Esophagus muscularis mucosa (tissue), 4 donors: ENCODE data around the gene ARL6IP4. TPM values are rescaled to one million over a fixed set of nuclear protein-coding genes. Genes with fewer than 3 reads are reported as not detected.

Source experiments
- DNase-seq: peaks from one replicate; pipeline ENCODE4 v3.0.0-alpha.2; 2017; ENCODE audit errors: extremely low spot score
- H3K27ac ChIP-seq, 4 donors: fragments of 200-600 bp; sonication (generic); replicated peaks in 1 of 4; 1 replicate in 3 of 4; 2 replicates in 1 of 4; pipeline ENCODE4 v1.5.1; 2016 to 2019; ENCODE audit warnings: mild to moderate bottlenecking in 1 of 4
- H3K27me3 ChIP-seq, 4 donors: fragments of 200-600 bp; sonication (generic); one replicate each; pipeline versions ENCODE4 v1.5.1 to v1.6.0; 2016 to 2019
- H3K36me3 ChIP-seq, 4 donors: fragments of 200-600 bp; sonication (generic); one replicate each; pipeline ENCODE4 v1.5.1; 2016 to 2019
- H3K4me1 ChIP-seq, 4 donors: fragments of 200-600 bp; sonication (generic); one replicate each; pipeline ENCODE4 v1.5.1; 2016 to 2019
- H3K4me3 ChIP-seq, 4 donors: fragments of 200-600 bp; sonication (generic); 1 replicate in 2 of 4; 2 replicates in 2 of 4; pipeline ENCODE4 v1.5.1; 2016 to 2019; ENCODE audit warnings: mild to moderate bottlenecking in 4 of 4, moderate library complexity in 1 of 4
- H3K9me3 ChIP-seq, 4 donors: fragments of 200-600 bp; sonication (generic); 1 replicate in 3 of 4; 2 replicates in 1 of 4; pipeline ENCODE4 v1.5.1; 2016 to 2019
- EP300 ChIP-seq: sonication (generic); formaldehyde crosslinking; IDR thresholded peaks from one replicate; pipeline ENCODE4 v1.6.1; 2017; ENCODE audit warnings: antibody characterized with exemption
- POLR2A ChIP-seq: fragments of 450-650 bp; IDR thresholded peaks from one replicate; pipeline ENCODE4 v1.6.1; 2017; ENCODE audit warnings: antibody characterized with exemption, moderate library complexity, mild to moderate bottlenecking, low read depth
- POLR2AphosphoS5 ChIP-seq, 2 donors: sonication (generic); formaldehyde crosslinking; IDR thresholded peaks; one replicate each; pipeline ENCODE4 v1.6.1; 2017; ENCODE audit warnings: antibody characterized with exemption in 2 of 2
- WGBS: methylation state at CpG from one replicate; pipeline ENCODE4 v1.1.5; 2018; 5-methylcytosine and 5-hydroxymethylcytosine counted together
- intact Hi-C: fragments of 100-400 bp; cut with DNase I; formaldehyde crosslinking; loops from one replicate; pipeline ENCODE4 v1.15.1; 2023
- total RNA-seq, 4 donors: library from RNA; depleted of rRNA; stranded (reverse); fragments of >200 nt; gene quantifications; one replicate each; pipeline versions ENCODE4 v1.1.0 to v1.2.1, GENCODE V29; 2016
- TF ChIP-seq, protein P1 (sequence below), 3 experiments: fragments of 200-600 bp in 2 of 3; fragments of 450-650 bp in 1 of 3; sonication (generic) in 2 of 3; IDR thresholded peaks; one replicate each; pipeline ENCODE4 v1.5.1; 2017 to 2019; ENCODE audit warnings: antibody characterized with exemption in 3 of 3, mild to moderate bottlenecking in 2 of 3, moderate library complexity in 1 of 3

Gene ARL6IP4
- total RNA-seq, 4 donors from 2014 or later: 262 to 318 (median 288) TPM

- intact Hi-C loops: no loop called here
- no peaks in the 10 kb centered on the region for H3K27me3 ChIP-seq
- WGBS: 100% methylated on average over 1 of the region's 25 CpGs
- H3K4me3 ChIP-seq: no peak overlapping the region
- peaks cover 11 to 27% (median 20%) of the 10 kb centered on the region in 4 donors for H3K4me1 ChIP-seq
- DNase-seq: no peak
- TF ChIP-seq POLR2A (no peak), EP300 (no peak), POLR2AphosphoS5 (IDR thresholded peaks at IDR 0.05) (no peak)
- TF ChIP-seq, protein P1, sequence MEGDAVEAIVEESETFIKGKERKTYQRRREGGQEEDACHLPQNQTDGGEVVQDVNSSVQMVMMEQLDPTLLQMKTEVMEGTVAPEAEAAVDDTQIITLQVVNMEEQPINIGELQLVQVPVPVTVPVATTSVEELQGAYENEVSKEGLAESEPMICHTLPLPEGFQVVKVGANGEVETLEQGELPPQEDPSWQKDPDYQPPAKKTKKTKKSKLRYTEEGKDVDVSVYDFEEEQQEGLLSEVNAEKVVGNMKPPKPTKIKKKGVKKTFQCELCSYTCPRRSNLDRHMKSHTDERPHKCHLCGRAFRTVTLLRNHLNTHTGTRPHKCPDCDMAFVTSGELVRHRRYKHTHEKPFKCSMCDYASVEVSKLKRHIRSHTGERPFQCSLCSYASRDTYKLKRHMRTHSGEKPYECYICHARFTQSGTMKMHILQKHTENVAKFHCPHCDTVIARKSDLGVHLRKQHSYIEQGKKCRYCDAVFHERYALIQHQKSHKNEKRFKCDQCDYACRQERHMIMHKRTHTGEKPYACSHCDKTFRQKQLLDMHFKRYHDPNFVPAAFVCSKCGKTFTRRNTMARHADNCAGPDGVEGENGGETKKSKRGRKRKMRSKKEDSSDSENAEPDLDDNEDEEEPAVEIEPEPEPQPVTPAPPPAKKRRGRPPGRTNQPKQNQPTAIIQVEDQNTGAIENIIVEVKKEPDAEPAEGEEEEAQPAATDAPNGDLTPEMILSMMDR (IDR thresholded peaks at IDR 0.05): no peak
- no peak overlapping the region for H3K27ac ChIP-seq
- peaks cover 11 to 86% (median 64%) of the 10 kb centered on the region in 4 donors for H3K36me3 ChIP-seq
- H3K9me3 ChIP-seq: no peaks in the 10 kb centered on the region
Measured at GRCh38 chr12:122997343-122998250, 17.1 kb downstream of the ARL6IP4 start.

DNA sequence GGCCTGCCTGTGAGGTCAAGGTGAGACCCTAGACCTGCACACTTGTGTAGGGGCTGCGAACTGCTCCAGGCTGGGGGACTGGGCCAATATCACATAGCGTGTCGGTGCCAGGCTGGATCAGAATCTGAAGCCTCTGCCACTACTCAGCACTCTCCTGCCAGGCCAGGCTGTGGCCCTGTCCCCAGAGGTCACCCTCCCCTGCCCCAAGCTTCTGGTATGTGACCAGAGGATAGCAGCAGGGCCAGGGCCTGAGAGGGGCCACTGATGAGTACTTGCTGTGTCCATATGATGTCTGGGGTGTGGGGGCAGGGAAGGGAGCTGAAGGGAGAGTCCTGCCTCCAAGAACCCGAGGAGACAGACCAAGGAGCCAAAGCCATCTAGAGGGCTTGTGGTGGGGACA, 17.8 kb downstream of the ARL6IP4 start:
- H3K9me3 ChIP-seq: no peaks in the 10 kb centered on the region
- H3K4me1 ChIP-seq: peaks cover 11 to 27% (median 20%) of the 10 kb centered on the region in 4 donors
- peaks cover 11 to 83% (median 65%) of the 10 kb centered on the region in 4 donors for H3K36me3 ChIP-seq
- DNase-seq: no peak
- intact Hi-C loops: no loop called here
- 81% methylated on average over 2 of the region's 4 CpGs for WGBS
- TF ChIP-seq, protein P1 (IDR thresholded peaks at IDR 0.05): no peak
- TF ChIP-seq POLR2A (no peak), EP300 (no peak), POLR2AphosphoS5 (IDR thresholded peaks at IDR 0.05) (no peak)
- H3K4me3 ChIP-seq: no peak overlapping the region
- no peak overlapping the region for H3K27ac ChIP-seq
- no peaks in the 10 kb centered on the region for H3K27me3 ChIP-seq

GRCh38 chr12:122999196-122999946, 18.9 kb downstream of the ARL6IP4 start:
- Histone ChIP-seq H3K27ac (no peak overlapping the region), H3K9me3 (no peaks in the 10 kb centered on the region), H3K27me3 (no peaks in the 10 kb centered on the region), H3K36me3 (peaks cover 11 to 86% (median 71%) of the 10 kb centered on the region in 4 donors), H3K4me3 (no peak overlapping the region), H3K4me1 (peaks cover 11 to 27% (median 20%) of the 10 kb centered on the region in 4 donors)
- WGBS: 88% methylated on average over 8 of the region's 8 CpGs
- no peak for TF ChIP-seq POLR2A
- TF ChIP-seq POLR2AphosphoS5 (IDR thresholded peaks at IDR 0.05): no peak
- TF ChIP-seq EP300: no peak
- TF ChIP-seq, protein P1 (IDR thresholded peaks at IDR 0.05): no peak
- intact Hi-C loops: no loop called here
- DNase-seq: no peak

DNA sequence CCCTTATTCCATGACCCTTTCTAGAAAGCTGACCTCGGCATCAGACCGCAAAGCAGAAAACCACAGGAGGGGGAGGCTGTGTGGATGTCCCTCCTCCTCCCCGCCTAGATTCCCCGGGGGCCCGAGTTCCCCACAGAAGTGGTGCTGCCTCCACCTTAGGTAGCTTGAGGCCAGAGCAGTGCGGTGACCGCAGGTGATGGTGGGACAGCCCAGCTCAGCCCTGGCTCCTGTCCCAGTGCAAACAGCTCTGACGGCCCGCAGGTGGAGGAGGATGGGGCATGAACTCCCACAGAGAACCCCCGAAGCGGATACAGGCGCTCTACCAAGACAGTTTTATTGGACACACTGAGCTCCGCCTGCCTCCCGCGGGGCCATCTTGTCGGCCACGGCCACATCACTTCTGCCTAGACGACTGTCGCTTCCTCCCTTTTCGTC, 19.5 kb downstream of the ARL6IP4 start:
- Histone ChIP-seq H3K27ac (no peak overlapping the region), H3K4me3 (no peak overlapping the region), H3K36me3 (peaks cover 15 to 86% (median 71%) of the 10 kb centered on the region in 4 donors), H3K4me1 (peaks cover 11 to 24% (median 19%) of the 10 kb centered on the region in 4 donors), H3K27me3 (no peaks in the 10 kb centered on the region), H3K9me3 (no peaks in the 10 kb centered on the region)
- DNase-seq: no peak
- intact Hi-C loops: no loop called here
- WGBS: 84% methylated on average over 20 of the region's 20 CpGs
- no peak for TF ChIP-seq EP300
- no peak for TF ChIP-seq POLR2AphosphoS5 (IDR thresholded peaks at IDR 0.05)
- TF ChIP-seq POLR2A: no peak
- TF ChIP-seq, protein P1 (IDR thresholded peaks at IDR 0.05): no peak
